Tibial nerve (tissue), 4 donors: ENCODE results near the gene COPZ1.

Source experiments
- CTCF ChIP-seq, 5 experiments: fragments of 200-600 bp in 3 of 5; fragments of 450-650 bp in 2 of 5; sonication (generic) in 3 of 5; IDR thresholded peaks; one replicate each; pipeline ENCODE4 v1.5.1; 2016 to 2019; ENCODE audit warnings: antibody characterized with exemption in 5 of 5, mild to moderate bottlenecking in 3 of 5, moderate library complexity in 2 of 5
- EP300 ChIP-seq, 2 donors: sonication (generic); formaldehyde crosslinking; IDR thresholded peaks; one replicate each; pipeline ENCODE4 v1.6.1; 2017; ENCODE audit warnings: antibody characterized with exemption in 2 of 2, mild to moderate bottlenecking in 1 of 2
- POLR2A ChIP-seq, 2 donors: fragments of 450-650 bp; IDR thresholded peaks; one replicate each; pipeline ENCODE4 v1.6.1; 2017; ENCODE audit warnings: antibody characterized with exemption in 2 of 2, mild to moderate bottlenecking in 2 of 2, moderate library complexity in 2 of 2

- TF ChIP-seq CTCF (IDR thresholded peaks at IDR 0.05) (no peak), POLR2A (IDR thresholded peaks at IDR 0.05) (no peak), EP300 (IDR thresholded peaks at IDR 0.05) (no peak)
Observed at GRCh38 chr12:54349679-54350078, 24.7 kb downstream of the COPZ1 start.
